ENCODE results near the gene SSBP2.

SSBP2 gene

GRCh38 chr5:81767097-81767496 lies 16.2 kb upstream of the SSBP2 start:
- DNase-seq (ENCODE audit: low read depth in 2 of 2), result no peak

- no peak for DNase-seq (ENCODE audit: low read depth in 2 of 2)
Measured at GRCh38 chr5:81766611-81767010, 15.7 kb upstream of the SSBP2 start.

- DNase-seq (ENCODE audit: low read depth in 2 of 2), result no peak
Measured at GRCh38 chr5:81763294-81763928, 12.5 kb upstream of the SSBP2 start.

GRCh38 chr5:81762853-81763252 lies 12.0 kb upstream of the SSBP2 start:
- DNase-seq (ENCODE audit: low read depth in 2 of 2), result no peak

- DNase-seq (ENCODE audit: low read depth in 2 of 2), result no peak
Measured at GRCh38 chr5:81762401-81762800, 11.5 kb upstream of the SSBP2 start.

GRCh38 chr5:81761970-81762369 lies 11.1 kb upstream of the SSBP2 start:
- DNase-seq (ENCODE audit: low read depth in 2 of 2), result no peak

GRCh38 chr5:81761270-81761669 lies 10.4 kb upstream of the SSBP2 start:
- DNase-seq (ENCODE audit: low read depth in 2 of 2), result no peak

GRCh38 chr5:81760521-81760920 lies 9.6 kb upstream of the SSBP2 start:
- DNase-seq (ENCODE audit: low read depth in 2 of 2), result no peak

GRCh38 chr5:81759632-81760005 lies 8.7 kb upstream of the SSBP2 start:
- DNase-seq (ENCODE audit: low read depth in 2 of 2), result no peak

- no peak for DNase-seq (ENCODE audit: low read depth in 2 of 2)
Measured at GRCh38 chr5:81757404-81757803, 6.5 kb upstream of the SSBP2 start.

GRCh38 chr5:81756016-81756415 lies 5.1 kb upstream of the SSBP2 start:
- DNase-seq (ENCODE audit: low read depth in 2 of 2), result no peak

- no peak for DNase-seq (ENCODE audit: low read depth in 2 of 2)
Measured at GRCh38 chr5:81755320-81755719, 4.4 kb upstream of the SSBP2 start.

- no peak for DNase-seq (ENCODE audit: low read depth in 2 of 2)
Measured at GRCh38 chr5:81754621-81755020, 3.7 kb upstream of the SSBP2 start.

- no peak for DNase-seq (ENCODE audit: low read depth in 2 of 2)
Measured at GRCh38 chr5:81753429-81753828, 2.5 kb upstream of the SSBP2 start.

- no peak for DNase-seq (ENCODE audit: low read depth in 2 of 2)
Measured at GRCh38 chr5:81752644-81752963, 1.7 kb upstream of the SSBP2 start.

GRCh38 chr5:81751836-81752643 lies 1.1 kb upstream of the SSBP2 start:
- no peak for DNase-seq (ENCODE audit: low read depth in 2 of 2)

- no peak for DNase-seq (ENCODE audit: low read depth in 2 of 2)
Measured at GRCh38 chr5:81750308-81751008, 439 bp downstream of the SSBP2 start.

- DNase-seq (ENCODE audit: low read depth in 2 of 2), result peak in 1 of 2 donors; percentile 16
Measured at GRCh38 chr5:81749561-81750307, 1.2 kb downstream of the SSBP2 start.

GRCh38 chr5:81749192-81749560 lies 1.7 kb downstream of the SSBP2 start:
- no peak for DNase-seq (ENCODE audit: low read depth in 2 of 2)

- DNase-seq (ENCODE audit: low read depth in 2 of 2), result no peak
Measured at GRCh38 chr5:81748556-81748955, 2.3 kb downstream of the SSBP2 start.

GRCh38 chr5:81747030-81747429 lies 3.9 kb downstream of the SSBP2 start:
- no peak for DNase-seq (ENCODE audit: low read depth in 2 of 2)

- DNase-seq (ENCODE audit: low read depth in 2 of 2), result no peak
Measured at GRCh38 chr5:81740758-81741157, 10.1 kb downstream of the SSBP2 start.

Measured in stimulated activated CD8-positive, alpha-beta memory T cell treated with anti-CD3 and anti-CD28 coated beads, Interleukin-15, amount 100 ng/mL, for 4 hours (primary cell).